GM12873 (cell line): ENCODE results near the gene ADAMTS5.

Experiments used
- CTCF ChIP-seq: IDR thresholded peaks from 2 replicates; pipeline ENCODE4 v1.5.1; 2012; ENCODE audit warnings: low read depth, mild to moderate bottlenecking, moderate library complexity, low read length, control low read depth; ENCODE audit not compliant: insufficient read depth; ENCODE audit errors: missing control alignments

The ADAMTS5 gene

GRCh38 chr21:26918323-26919079 lies 48.4 kb downstream of the ADAMTS5 start:
- no peak for TF ChIP-seq CTCF

- TF ChIP-seq CTCF = no peak
Observed at GRCh38 chr21:26916799-26917198, 50.1 kb downstream of the ADAMTS5 start.

GRCh38 chr21:26914557-26914956 lies 52.3 kb downstream of the ADAMTS5 start:
- no peak for TF ChIP-seq CTCF

GRCh38 chr21:26912466-26912865 lies 54.4 kb downstream of the ADAMTS5 start:
- TF ChIP-seq CTCF = no peak

- no peak for TF ChIP-seq CTCF
Observed at GRCh38 chr21:26909972-26910371, 56.9 kb downstream of the ADAMTS5 start.

GRCh38 chr21:26900980-26901379 lies 65.9 kb downstream of the ADAMTS5 start:
- no peak for TF ChIP-seq CTCF

GRCh38 chr21:26892151-26892550 lies 74.7 kb downstream of the ADAMTS5 start:
- TF ChIP-seq CTCF = no peak
